WTC11 (cell line): ENCODE measurements around the gene TNS3. TPM values are rescaled to one million over a fixed set of nuclear protein-coding genes. Genes with fewer than 3 reads are reported as not detected.

Source experiments
- ATAC-seq: fragments of 200-7000 bp; cut with Tn5 transposase; 2 replicates; pipeline ENCODE4 v1.10.0; 2021; ENCODE audit warnings: mild to moderate bottlenecking, moderate library complexity
- CTCF ChIA-PET: fragments of 300-600 bp; sonication (Branson Sonifier 250); formaldehyde crosslinking; loops from one replicate; lab custom pipeline; 2021; ENCODE audit warnings: antibody characterized with exemption; lab: Charles Lee
- POLR2A ChIA-PET: fragments of 350-600 bp; sonication (Branson Sonifier 250); formaldehyde crosslinking; loops from one replicate; lab custom pipeline; 2021; ENCODE audit warnings: antibody characterized with exemption; lab: Charles Lee
- DNase-seq: peaks from one replicate; pipeline ENCODE4 v3.0.0; 2021; ENCODE audit warnings: low spot score
- H3K27ac Mint-ChIP-seq: 2 replicates; pipeline ENCODE4 v1.8.0; 2021; ENCODE audit warnings: mixed read lengths
- H3K27me3 Mint-ChIP-seq: 2 replicates; pipeline ENCODE4 v1.8.0; 2021; ENCODE audit warnings: low read depth, mild to moderate bottlenecking, moderate library complexity, mixed read lengths
- H3K36me3 Mint-ChIP-seq: 2 replicates; pipeline ENCODE4 v1.8.0; 2021; ENCODE audit warnings: mixed read lengths
- H3K4me1 Mint-ChIP-seq: 2 replicates; pipeline ENCODE4 v1.8.0; 2022; ENCODE audit warnings: mixed read lengths
- H3K4me3 Mint-ChIP-seq: 2 replicates; pipeline ENCODE4 v1.8.0; 2021; ENCODE audit warnings: mild to moderate bottlenecking, moderate library complexity, mixed read lengths
- H3K9me3 Mint-ChIP-seq: 2 replicates; pipeline ENCODE4 v1.8.0; 2021; ENCODE audit warnings: mixed read lengths
- CDX4 ChIP-seq: fragments of 250-450 bp; sonication (Bioruptor Pico); IDR thresholded peaks from 2 replicates; pipeline ENCODE4 v1.9.0; 2021; ENCODE audit warnings: moderate library complexity, mild to moderate bottlenecking, inconsistent platforms, borderline replicate concordance
- ERG ChIP-seq: fragments of 250-450 bp; sonication (Bioruptor Pico); IDR thresholded peaks from 2 replicates; pipeline ENCODE4 v1.8.0; 2021; ENCODE audit warnings: mild to moderate bottlenecking
- IRF1 ChIP-seq: sonication (generic); formaldehyde crosslinking; IDR thresholded peaks from 2 replicates; pipeline ENCODE4 v1.8.0; 2023; ENCODE audit warnings: missing genetic modification reagents
- IRF2 ChIP-seq: sonication (generic); formaldehyde crosslinking; IDR thresholded peaks from 2 replicates; pipeline ENCODE4 v1.8.0; 2022; ENCODE audit warnings: low read depth, missing genetic modification reagents, borderline replicate concordance
- JAZF1 ChIP-seq: fragments of 250-450 bp; sonication (Bioruptor Pico); IDR thresholded peaks from 2 replicates; pipeline ENCODE4 v1.9.0; 2021; ENCODE audit warnings: moderate library complexity, mild to moderate bottlenecking, inconsistent platforms
- NFATC4 ChIP-seq: fragments of 250-450 bp; sonication (Bioruptor Pico); IDR thresholded peaks from 2 replicates; pipeline ENCODE4 v1.9.0; 2021; ENCODE audit warnings: mild to moderate bottlenecking
- SP1 ChIP-seq: sonication (generic); formaldehyde crosslinking; conservative IDR thresholded peaks from 2 replicates; pipeline ENCODE4 v1.8.1; 2022; ENCODE audit warnings: missing genetic modification reagents
- USF2 ChIP-seq: sonication (generic); formaldehyde crosslinking; IDR thresholded peaks from 2 replicates; pipeline ENCODE4 v1.8.1; 2023; ENCODE audit warnings: mild to moderate bottlenecking, missing genetic modification reagents, moderate library complexity
- ZNF138 ChIP-seq: sonication (generic); formaldehyde crosslinking; conservative IDR thresholded peaks from 2 replicates; pipeline ENCODE4 v1.8.1; 2022; ENCODE audit warnings: mild to moderate bottlenecking, moderate library complexity, missing genetic modification reagents
- ZNF263 ChIP-seq: sonication (generic); formaldehyde crosslinking; IDR thresholded peaks from 2 replicates; pipeline ENCODE4 v1.8.1; 2022; ENCODE audit warnings: low read depth, mild to moderate bottlenecking, moderate library complexity, missing genetic modification reagents
- ZNF281 ChIP-seq: sonication (generic); formaldehyde crosslinking; IDR thresholded peaks from 2 replicates; pipeline ENCODE4 v1.8.0; 2023; ENCODE audit warnings: mild to moderate bottlenecking, missing genetic modification reagents
- ZNF396 ChIP-seq: fragments of 250-450 bp; sonication (Bioruptor Pico); IDR thresholded peaks from 2 replicates; pipeline ENCODE4 v1.8.0; 2021; ENCODE audit warnings: mild to moderate bottlenecking, moderate library complexity, borderline replicate concordance
- ZSCAN18 ChIP-seq: fragments of 250-450 bp; sonication (Bioruptor Pico); IDR thresholded peaks from 2 replicates; pipeline ENCODE4 v2.1.2; 2022; ENCODE audit warnings: mild to moderate bottlenecking, moderate library complexity
- total RNA-seq: library from RNA; stranded (reverse); gene quantifications from 3 replicates; pipeline ENCODE4 v1.2.3, GENCODE V29; 2021
- TF ChIP-seq, protein P1 (sequence below): sonication (generic); formaldehyde crosslinking; IDR thresholded peaks from 2 replicates; pipeline ENCODE4 v1.8.1; 2023; ENCODE audit warnings: mild to moderate bottlenecking, missing genetic modification reagents, moderate library complexity
- TF ChIP-seq, protein P2 (sequence below): sonication (generic); formaldehyde crosslinking; conservative IDR thresholded peaks from 2 replicates; pipeline ENCODE4 v1.8.1; 2023; ENCODE audit warnings: mild to moderate bottlenecking, low read depth, missing genetic modification reagents, moderate library complexity
- TF ChIP-seq, protein P3 (sequence below): fragments of 250-450 bp; sonication (Bioruptor Pico); conservative IDR thresholded peaks from 2 replicates; pipeline ENCODE4 v1.9.0; 2021; ENCODE audit warnings: mild to moderate bottlenecking

The TNS3 gene
- total RNA-seq, 1 experiment from 2014 or later: 37.7 TPM

DNA sequence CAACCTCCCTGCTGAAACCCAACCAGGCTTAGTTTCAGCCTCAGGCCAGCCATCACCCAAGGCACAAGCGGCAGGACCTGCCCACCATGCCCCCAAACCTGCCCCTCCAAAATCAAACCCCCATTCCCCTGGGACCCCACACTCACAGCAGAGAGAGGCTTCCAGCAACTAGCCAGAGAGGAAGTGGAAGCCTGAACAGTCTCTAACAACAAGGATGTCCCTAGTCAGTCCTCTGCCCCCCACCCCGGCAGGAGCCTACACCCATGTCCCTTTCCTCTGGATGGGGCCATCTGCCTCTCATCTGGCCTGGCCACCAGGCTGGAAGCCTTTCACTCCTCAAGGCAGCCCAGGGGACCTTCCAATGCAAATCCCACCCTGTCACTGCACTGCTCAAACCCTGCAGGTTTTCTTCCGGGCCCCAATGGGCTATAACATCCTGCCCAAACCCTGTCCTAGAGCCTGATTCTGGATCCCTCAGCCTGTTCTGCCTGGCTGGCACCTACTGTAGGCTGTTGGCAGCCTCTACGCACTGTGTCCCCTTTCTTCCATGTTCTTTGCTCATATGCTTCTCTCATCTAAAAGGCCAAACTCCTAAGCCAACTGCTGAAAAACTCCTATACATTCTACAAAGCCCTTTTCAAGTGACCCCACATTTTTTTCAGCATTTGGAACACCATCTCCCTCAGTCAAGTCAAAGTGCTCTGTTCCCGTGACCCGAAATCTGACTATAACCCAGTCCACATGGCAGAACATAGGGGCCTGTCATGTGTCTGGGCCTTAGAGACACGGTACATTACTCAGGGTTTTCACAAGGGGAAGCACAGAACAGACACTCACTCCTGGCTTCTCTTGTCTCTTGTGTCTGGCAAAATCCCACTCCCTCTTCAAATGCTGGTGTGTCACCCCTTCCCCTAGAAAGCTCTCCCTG lies 253.3 kb downstream of the TNS3 start:
- Mint-ChIP-seq H3K36me3 (no peaks in the 10 kb centered on the region), H3K4me1 (peaks cover 74% of the 10 kb centered on the region), H3K27me3 (no peaks in the 10 kb centered on the region), H3K27ac (peak overlapping the region; percentile 98), H3K4me3 (peak overlapping the region; percentile 60), H3K9me3 (no peaks in the 10 kb centered on the region)
- POLR2A ChIA-PET: no interaction called here
- DNase-seq (no peak), ATAC-seq (no peak)
- CTCF ChIA-PET: interaction anchor here (1.0 to 1.3 kb wide), 4 partner anchors 8 to 62 kb away, joined by 3 to 11 read pairs (median 5); no protein-coding TSS in a partner anchor
- TF ChIP-seq ZSCAN18 (CRISPR knock-in tag) (no peak), USF2 (CRISPR knock-in tag) (no peak), CDX4 (CRISPR knock-in tag) (no peak), ZNF396 (CRISPR knock-in tag) (no peak), IRF2 (CRISPR knock-in tag) (no peak), ZNF263 (no peak), NFATC4 (CRISPR knock-in tag) (no peak), ERG (CRISPR knock-in tag) (no peak), JAZF1 (no peak), ZNF138 (CRISPR knock-in tag) (no peak), SP1 (CRISPR knock-in tag) (no peak), ZNF281 (no peak), IRF1 (no peak)
- TF ChIP-seq, protein P1, sequence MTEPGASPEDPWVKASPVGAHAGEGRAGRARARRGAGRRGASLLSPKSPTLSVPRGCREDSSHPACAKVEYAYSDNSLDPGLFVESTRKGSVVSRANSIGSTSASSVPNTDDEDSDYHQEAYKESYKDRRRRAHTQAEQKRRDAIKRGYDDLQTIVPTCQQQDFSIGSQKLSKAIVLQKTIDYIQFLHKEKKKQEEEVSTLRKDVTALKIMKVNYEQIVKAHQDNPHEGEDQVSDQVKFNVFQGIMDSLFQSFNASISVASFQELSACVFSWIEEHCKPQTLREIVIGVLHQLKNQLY (CRISPR knock-in tag): no peak
- TF ChIP-seq, protein P2, sequence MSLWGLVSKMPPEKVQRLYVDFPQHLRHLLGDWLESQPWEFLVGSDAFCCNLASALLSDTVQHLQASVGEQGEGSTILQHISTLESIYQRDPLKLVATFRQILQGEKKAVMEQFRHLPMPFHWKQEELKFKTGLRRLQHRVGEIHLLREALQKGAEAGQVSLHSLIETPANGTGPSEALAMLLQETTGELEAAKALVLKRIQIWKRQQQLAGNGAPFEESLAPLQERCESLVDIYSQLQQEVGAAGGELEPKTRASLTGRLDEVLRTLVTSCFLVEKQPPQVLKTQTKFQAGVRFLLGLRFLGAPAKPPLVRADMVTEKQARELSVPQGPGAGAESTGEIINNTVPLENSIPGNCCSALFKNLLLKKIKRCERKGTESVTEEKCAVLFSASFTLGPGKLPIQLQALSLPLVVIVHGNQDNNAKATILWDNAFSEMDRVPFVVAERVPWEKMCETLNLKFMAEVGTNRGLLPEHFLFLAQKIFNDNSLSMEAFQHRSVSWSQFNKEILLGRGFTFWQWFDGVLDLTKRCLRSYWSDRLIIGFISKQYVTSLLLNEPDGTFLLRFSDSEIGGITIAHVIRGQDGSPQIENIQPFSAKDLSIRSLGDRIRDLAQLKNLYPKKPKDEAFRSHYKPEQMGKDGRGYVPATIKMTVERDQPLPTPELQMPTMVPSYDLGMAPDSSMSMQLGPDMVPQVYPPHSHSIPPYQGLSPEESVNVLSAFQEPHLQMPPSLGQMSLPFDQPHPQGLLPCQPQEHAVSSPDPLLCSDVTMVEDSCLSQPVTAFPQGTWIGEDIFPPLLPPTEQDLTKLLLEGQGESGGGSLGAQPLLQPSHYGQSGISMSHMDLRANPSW (CRISPR knock-in tag): no peak
- TF ChIP-seq, protein P3, sequence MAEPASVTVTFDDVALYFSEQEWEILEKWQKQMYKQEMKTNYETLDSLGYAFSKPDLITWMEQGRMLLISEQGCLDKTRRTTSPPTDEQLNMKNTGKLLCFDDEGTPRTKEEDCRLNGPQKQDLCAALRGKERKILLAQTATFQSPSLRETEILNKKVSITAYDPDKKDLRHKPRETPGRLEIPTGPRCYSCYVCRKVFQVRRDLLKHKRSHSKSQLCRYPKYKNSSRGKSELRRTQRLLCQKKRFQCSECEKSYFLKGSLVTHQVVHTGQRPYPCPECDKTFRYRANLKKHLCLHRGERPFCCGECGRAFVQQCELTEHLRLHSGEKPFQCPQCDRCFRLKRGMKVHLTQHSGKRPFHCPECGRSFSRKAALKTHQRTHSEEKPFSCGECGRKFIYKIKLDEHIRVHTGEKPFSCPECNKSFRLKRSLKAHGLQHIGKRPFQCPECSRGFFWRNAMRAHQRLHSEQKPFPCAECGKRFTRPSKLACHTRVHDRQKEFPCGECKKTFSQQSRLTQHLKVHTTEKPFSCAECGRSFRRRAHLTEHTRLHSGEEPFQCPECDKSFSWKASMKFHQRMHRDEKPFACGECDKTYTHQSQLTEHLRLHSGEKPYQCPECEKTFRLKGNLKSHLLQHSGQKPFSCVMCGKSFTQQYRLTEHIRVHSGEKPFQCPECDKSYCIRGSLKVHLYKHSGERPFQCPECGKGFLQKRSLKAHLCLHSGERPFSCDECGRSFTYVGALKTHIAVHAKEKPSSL (CRISPR knock-in tag): no peak
